CD4-positive, alpha-beta T cell treated with Interleukin-15 for 4 hours (primary cell): Measurements from ENCODE around the gene ARHGAP12.
"Not testable (repeated sequence)": the region's sequence is repeated elsewhere in the genome, so short reads cannot be mapped to it uniquely, and the experiment has no call there.

Experiments
- DNase-seq: peaks from one replicate; pipeline ENCODE4 v3.0.0-alpha.2; 2020; ENCODE audit warnings: low spot score

The ARHGAP12 gene

GRCh38 chr10:31768935-31769334, 159.7 kb downstream of the ARHGAP12 start:
- not testable (repeated sequence) for DNase-seq

GRCh38 chr10:31768467-31768866, 160.2 kb downstream of the ARHGAP12 start:
- no peak for DNase-seq

GRCh38 chr10:31765541-31765940, 163.1 kb downstream of the ARHGAP12 start:
- no peak for DNase-seq

GRCh38 chr10:31762316-31762715, 166.3 kb downstream of the ARHGAP12 start:
- no peak for DNase-seq

- DNase-seq: no peak
Observed at GRCh38 chr10:31761156-31761555, 167.5 kb downstream of the ARHGAP12 start.

GRCh38 chr10:31760674-31761081, 168.0 kb downstream of the ARHGAP12 start:
- no peak for DNase-seq

- DNase-seq: peak; percentile 97
Observed at GRCh38 chr10:31759799-31760626, 168.6 kb downstream of the ARHGAP12 start.

GRCh38 chr10:31759124-31759798, 169.4 kb downstream of the ARHGAP12 start:
- peak; percentile 64 for DNase-seq

- no peak for DNase-seq
Observed at GRCh38 chr10:31758495-31758894, 170.1 kb downstream of the ARHGAP12 start.

GRCh38 chr10:31757831-31758230, 170.8 kb downstream of the ARHGAP12 start:
- no peak for DNase-seq

- no peak for DNase-seq
Observed at GRCh38 chr10:31757386-31757791, 171.2 kb downstream of the ARHGAP12 start.

GRCh38 chr10:31756729-31757110, 171.9 kb downstream of the ARHGAP12 start:
- DNase-seq: no peak

GRCh38 chr10:31756101-31756728, 172.4 kb downstream of the ARHGAP12 start:
- DNase-seq: no peak
